Activated T-cell treated with anti-CD3 and anti-CD28 coated beads, Interleukin-2, amount 50 U/mL, for 24 hours (primary cell): Measurements from ENCODE around the gene MRPL14.
A peak's percentile ranks its signal among the peaks of the same experiment; 100 is the strongest.

Source experiments
- DNase-seq: peaks from one replicate; pipeline ENCODE4 v3.0.0-alpha.2; 2020
- H3K27ac Mint-ChIP-seq: 2 replicates; pipeline ENCODE4 v1.8.0; 2020; ENCODE audit warnings: mild to moderate bottlenecking, mixed read lengths
- H3K27me3 Mint-ChIP-seq: 2 replicates; pipeline ENCODE4 v1.8.0; 2020; ENCODE audit warnings: mixed read lengths
- H3K36me3 Mint-ChIP-seq: 2 replicates; pipeline ENCODE4 v1.8.0; 2020; ENCODE audit warnings: low read depth, mixed read lengths
- H3K4me1 Mint-ChIP-seq: 2 replicates; pipeline ENCODE4 v1.8.0; 2020; ENCODE audit warnings: low read depth, mixed read lengths
- H3K4me3 Mint-ChIP-seq: 2 replicates; pipeline ENCODE4 v1.8.0; 2020; ENCODE audit warnings: mild to moderate bottlenecking, moderate library complexity, mixed read lengths
- H3K9me3 Mint-ChIP-seq: 2 replicates; pipeline ENCODE4 v1.8.0; 2020; ENCODE audit warnings: mixed read lengths

MRPL14 gene

DNA sequence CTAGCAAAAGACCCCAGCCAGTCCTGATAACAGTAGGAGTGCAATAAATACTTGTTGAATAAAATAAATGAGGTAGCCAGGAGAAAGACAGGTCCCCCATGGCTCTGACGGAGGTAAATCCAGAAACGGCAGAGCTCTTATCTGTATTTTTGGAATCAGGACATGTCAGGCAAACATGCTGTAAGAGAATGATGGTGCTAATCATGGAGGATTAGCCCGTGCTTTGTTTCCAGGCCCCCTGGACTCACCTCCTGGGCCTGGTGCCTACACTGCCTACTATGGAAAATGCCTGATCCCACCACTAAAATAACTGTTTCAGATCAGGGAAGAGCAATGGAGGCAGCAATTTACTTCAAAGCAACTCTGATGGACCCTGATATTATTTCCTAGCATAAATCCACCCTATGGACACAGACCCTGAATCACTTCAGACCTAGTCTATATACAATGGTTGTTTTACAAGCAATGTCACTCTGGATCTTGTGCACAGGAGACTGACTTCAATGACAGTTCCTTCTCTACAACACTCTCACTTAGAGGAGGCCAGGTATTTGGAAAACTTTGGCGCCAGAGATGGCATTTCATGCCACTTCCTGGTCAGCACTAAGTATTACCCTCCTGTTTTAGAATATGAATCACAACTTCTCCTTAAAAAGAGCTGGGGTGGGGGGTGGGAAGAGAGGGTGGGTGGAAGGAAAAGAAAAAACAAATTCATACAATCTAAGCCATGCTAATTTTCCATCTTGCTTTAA lies 6.4 kb downstream of the MRPL14 start:
- DNase-seq, result no peak

DNA sequence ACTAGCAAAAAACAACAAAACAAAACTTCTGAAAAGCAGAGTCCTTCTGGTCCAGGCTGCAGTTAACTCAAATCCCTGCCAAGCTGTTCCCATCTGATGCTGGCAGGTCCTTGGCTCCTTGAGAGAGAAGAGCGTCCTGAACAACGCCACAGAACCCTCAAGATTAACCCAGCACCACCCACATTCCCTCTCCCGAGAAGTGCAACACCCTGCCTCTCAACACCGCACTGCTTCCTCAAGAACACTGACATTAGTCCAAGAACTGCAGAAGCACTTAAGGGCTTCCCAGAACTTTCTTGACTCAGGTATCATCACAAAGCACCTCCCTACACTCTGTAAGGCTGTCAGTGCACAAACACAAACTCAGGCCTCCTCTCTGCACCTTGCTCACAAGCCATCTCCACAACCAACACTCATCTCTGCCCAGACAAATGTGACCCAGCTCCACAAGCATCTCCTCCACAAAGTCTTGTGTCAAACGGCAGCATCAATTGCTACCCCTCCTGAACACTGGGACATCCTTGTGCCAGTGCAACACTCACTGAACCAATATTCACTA lies 7.5 kb downstream of the MRPL14 start:
- H3K4me3 Mint-ChIP-seq, result no peak overlapping the region
- peaks cover 75% of the 10 kb centered on the region for H3K4me1 Mint-ChIP-seq
- DNase-seq, result no peak
- no peak overlapping the region for H3K27ac Mint-ChIP-seq
- H3K9me3 Mint-ChIP-seq, result no peaks in the 10 kb centered on the region
- H3K27me3 Mint-ChIP-seq, result no peaks in the 10 kb centered on the region
- H3K36me3 Mint-ChIP-seq, result peaks cover 69% of the 10 kb centered on the region

More for the DNA sequence above, 6.4 kb downstream of the MRPL14 start:
- Mint-ChIP-seq H3K27ac (no peak overlapping the region), H3K27me3 (no peaks in the 10 kb centered on the region), H3K36me3 (peaks cover 68% of the 10 kb centered on the region), H3K4me1 (peaks cover 82% of the 10 kb centered on the region), H3K9me3 (no peaks in the 10 kb centered on the region), H3K4me3 (no peak overlapping the region)

- Mint-ChIP-seq H3K27me3 (no peaks in the 10 kb centered on the region), H3K4me3 (no peak overlapping the region), H3K36me3 (peaks cover 68% of the 10 kb centered on the region), H3K27ac (no peak overlapping the region), H3K4me1 (peaks cover 52% of the 10 kb centered on the region), H3K9me3 (no peaks in the 10 kb centered on the region)
- no peak for DNase-seq
These were observed 9.7 kb downstream of the MRPL14 start for GRCh38 chr6:44117397-44118128.

GRCh38 chr6:44116641-44117382 lies 10.4 kb downstream of the MRPL14 start:
- Mint-ChIP-seq H3K27me3 (no peaks in the 10 kb centered on the region), H3K4me3 (no peak overlapping the region), H3K27ac (peak overlapping the region; percentile 60), H3K4me1 (peaks cover 46% of the 10 kb centered on the region), H3K36me3 (peaks cover 74% of the 10 kb centered on the region), H3K9me3 (no peaks in the 10 kb centered on the region)
- no peak for DNase-seq

GRCh38 chr6:44115866-44116265 lies 11.4 kb downstream of the MRPL14 start:
- no peak overlapping the region for H3K27ac Mint-ChIP-seq
- DNase-seq, result no peak
- H3K4me1 Mint-ChIP-seq, result peaks cover 39% of the 10 kb centered on the region
- H3K9me3 Mint-ChIP-seq, result no peaks in the 10 kb centered on the region
- H3K4me3 Mint-ChIP-seq, result no peak overlapping the region
- H3K36me3 Mint-ChIP-seq, result peaks cover 80% of the 10 kb centered on the region
- H3K27me3 Mint-ChIP-seq, result no peaks in the 10 kb centered on the region

DNA sequence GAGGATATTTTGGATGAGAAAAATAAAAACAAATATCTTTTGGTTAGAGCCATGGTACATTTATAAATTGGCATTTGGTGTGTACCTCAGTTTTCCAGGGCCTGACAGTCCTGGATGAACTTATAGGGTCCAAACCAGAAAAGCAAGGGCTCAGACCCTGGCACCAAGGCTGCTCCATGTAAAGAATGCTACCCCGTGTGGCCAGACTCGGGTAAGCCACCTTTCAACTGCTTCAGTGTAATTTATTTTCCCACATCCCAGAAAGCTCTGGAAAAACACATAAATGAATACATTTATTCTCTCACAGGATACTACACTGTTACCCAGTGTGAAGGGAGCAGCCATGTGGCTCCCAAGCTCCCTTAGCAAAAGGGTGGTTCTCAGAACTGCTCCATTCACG lies 13.8 kb downstream of the MRPL14 start:
- no peaks in the 10 kb centered on the region for H3K9me3 Mint-ChIP-seq
- H3K27me3 Mint-ChIP-seq, result no peaks in the 10 kb centered on the region
- H3K4me1 Mint-ChIP-seq, result peaks cover 23% of the 10 kb centered on the region
- DNase-seq, result no peak
- H3K27ac Mint-ChIP-seq, result no peak overlapping the region
- H3K36me3 Mint-ChIP-seq, result peaks cover 93% of the 10 kb centered on the region
- H3K4me3 Mint-ChIP-seq, result no peak overlapping the region

GRCh38 chr6:44111434-44112417 lies 15.5 kb downstream of the MRPL14 start:
- H3K9me3 Mint-ChIP-seq, result no peaks in the 10 kb centered on the region
- no peak overlapping the region for H3K4me3 Mint-ChIP-seq
- peak overlapping the region; percentile 26 for H3K27ac Mint-ChIP-seq
- DNase-seq, result no peak
- peaks cover 92% of the 10 kb centered on the region for H3K36me3 Mint-ChIP-seq
- H3K4me1 Mint-ChIP-seq, result peaks cover 9% of the 10 kb centered on the region
- H3K27me3 Mint-ChIP-seq, result no peaks in the 10 kb centered on the region

DNA sequence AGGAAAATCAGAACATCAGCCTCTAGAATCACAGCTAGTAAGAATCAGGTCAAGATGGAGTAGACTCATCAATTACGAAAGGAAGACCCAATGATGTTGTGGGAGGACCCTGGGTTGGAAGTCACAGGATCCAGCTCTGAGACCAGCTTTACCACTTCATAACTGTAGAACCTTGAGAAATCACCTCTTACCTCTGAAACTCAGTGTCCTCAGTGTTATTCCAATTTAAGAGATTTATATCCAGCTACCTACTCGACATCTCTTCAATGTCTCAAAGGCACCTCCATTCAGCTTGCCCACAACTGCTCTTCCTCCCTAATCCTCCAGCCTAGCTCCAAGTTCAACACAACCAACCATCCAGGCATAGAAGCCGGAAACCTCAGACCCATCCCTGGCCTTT lies 16.3 kb downstream of the MRPL14 start:
- no peak for DNase-seq
- H3K9me3 Mint-ChIP-seq, result no peaks in the 10 kb centered on the region
- H3K36me3 Mint-ChIP-seq, result peaks cover 91% of the 10 kb centered on the region
- H3K27ac Mint-ChIP-seq, result peak overlapping the region; percentile 56
- no peak overlapping the region for H3K4me3 Mint-ChIP-seq
- no peaks in the 10 kb centered on the region for H3K27me3 Mint-ChIP-seq
- H3K4me1 Mint-ChIP-seq, result peaks cover 2% of the 10 kb centered on the region

DNA sequence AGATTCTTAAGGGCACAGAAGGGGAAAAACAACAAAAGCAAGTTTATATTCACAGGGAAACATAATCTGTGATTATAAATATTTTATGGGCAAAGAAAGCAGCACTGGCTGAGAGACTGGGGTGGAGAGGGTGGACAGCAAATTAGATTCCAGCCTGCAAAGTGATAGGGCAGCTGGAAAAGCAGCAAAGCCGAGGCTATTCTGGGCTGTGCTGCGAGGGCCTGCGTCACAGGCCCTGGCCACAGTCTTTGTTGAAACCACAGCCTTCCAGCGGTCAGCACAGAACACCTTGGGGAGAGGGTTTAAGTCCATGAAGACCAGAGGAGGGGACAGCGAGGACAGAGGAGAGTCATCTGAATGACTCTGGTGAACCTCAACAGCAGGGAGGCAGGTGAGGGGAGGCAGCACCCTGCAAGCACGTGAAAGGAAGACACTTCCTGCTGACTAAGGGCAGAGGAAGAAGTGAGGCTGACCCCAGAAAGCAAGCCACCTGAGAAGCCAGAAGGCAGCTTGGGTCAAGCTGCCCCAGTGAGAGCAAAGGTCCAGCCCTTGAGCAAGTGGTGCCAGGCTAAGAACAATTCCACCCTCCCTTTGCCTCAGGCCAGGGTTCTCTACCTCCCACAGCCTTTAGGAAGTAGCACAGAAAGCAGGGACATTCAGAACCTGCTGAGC lies 17.1 kb downstream of the MRPL14 start:
- peak overlapping the region; percentile 56 for H3K27ac Mint-ChIP-seq
- no peak for DNase-seq
- H3K27me3 Mint-ChIP-seq, result no peaks in the 10 kb centered on the region
- no peak overlapping the region for H3K4me3 Mint-ChIP-seq
- no peaks in the 10 kb centered on the region for H3K9me3 Mint-ChIP-seq
- H3K4me1 Mint-ChIP-seq, result peaks cover 2% of the 10 kb centered on the region
- peaks cover 90% of the 10 kb centered on the region for H3K36me3 Mint-ChIP-seq

GRCh38 chr6:44109212-44109611 lies 18.0 kb downstream of the MRPL14 start:
- peaks cover 90% of the 10 kb centered on the region for H3K36me3 Mint-ChIP-seq
- H3K27me3 Mint-ChIP-seq, result no peaks in the 10 kb centered on the region
- no peaks in the 10 kb centered on the region for H3K9me3 Mint-ChIP-seq
- H3K4me3 Mint-ChIP-seq, result no peak overlapping the region
- H3K27ac Mint-ChIP-seq, result no peak overlapping the region
- DNase-seq, result no peak
- H3K4me1 Mint-ChIP-seq, result peaks cover 2% of the 10 kb centered on the region

DNA sequence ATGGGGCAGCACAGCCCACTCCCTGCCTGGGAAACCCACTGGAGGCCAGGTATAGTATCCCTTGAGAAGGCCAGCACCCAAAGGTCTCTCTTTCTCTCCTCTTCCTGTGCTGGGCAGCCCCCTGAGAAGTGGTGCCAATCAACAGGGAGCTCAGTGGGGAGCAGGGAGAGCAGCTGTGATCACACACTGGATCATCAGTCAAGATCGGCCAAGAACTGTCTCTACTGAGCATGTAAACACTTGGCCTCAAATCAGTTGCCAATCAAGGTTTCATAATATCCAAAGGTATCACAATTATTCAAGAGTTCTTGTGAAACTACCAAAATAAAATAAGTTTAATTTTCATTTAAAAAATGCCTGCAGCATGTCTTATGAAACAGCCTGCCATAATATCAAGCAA lies 18.8 kb downstream of the MRPL14 start:
- DNase-seq, result no peak
- H3K4me1 Mint-ChIP-seq, result peaks cover 2% of the 10 kb centered on the region
- no peaks in the 10 kb centered on the region for H3K27me3 Mint-ChIP-seq
- H3K27ac Mint-ChIP-seq, result peak overlapping the region; percentile 17
- no peaks in the 10 kb centered on the region for H3K9me3 Mint-ChIP-seq
- H3K4me3 Mint-ChIP-seq, result no peak overlapping the region
- H3K36me3 Mint-ChIP-seq, result peaks cover 90% of the 10 kb centered on the region

GRCh38 chr6:44107017-44107416 lies 20.2 kb downstream of the MRPL14 start:
- H3K27me3 Mint-ChIP-seq, result no peaks in the 10 kb centered on the region

GRCh38 chr6:44105993-44106740 lies 21.1 kb downstream of the MRPL14 start:
- H3K4me3 Mint-ChIP-seq, result no peak overlapping the region
- H3K9me3 Mint-ChIP-seq, result no peaks in the 10 kb centered on the region
- H3K36me3 Mint-ChIP-seq, result peaks cover 81% of the 10 kb centered on the region
- H3K27me3 Mint-ChIP-seq, result no peaks in the 10 kb centered on the region
- H3K4me1 Mint-ChIP-seq, result peaks cover 1% of the 10 kb centered on the region
- peak overlapping the region; percentile 19 for H3K27ac Mint-ChIP-seq
- no peak for DNase-seq

More at GRCh38 chr6:44107017-44107416, 20.2 kb downstream of the MRPL14 start:
- no peak for DNase-seq
- Mint-ChIP-seq H3K36me3 (peaks cover 85% of the 10 kb centered on the region), H3K27ac (no peak overlapping the region), H3K4me3 (no peak overlapping the region), H3K9me3 (no peaks in the 10 kb centered on the region), H3K4me1 (peaks cover 2% of the 10 kb centered on the region)
